K562 (cell line): ENCODE measurements around the gene ATP2A2. TPM values are rescaled to one million over a fixed set of nuclear protein-coding genes. Genes with fewer than 3 reads are reported as not detected.

ENCODE experiments used
- ATAC-seq: fragments of 200-7000 bp; cut with Tn5 transposase; 3 replicates; pipeline ENCODE4 v1.9.1; 2020; ENCODE audit warnings: moderate library complexity
- BruUV-seq: library from RNA; stranded (reverse); fragments of 400-500 nt; replicated peaks from 2 replicates; lab custom pipeline; 2021; lab: Mats Ljungman, UMichigan
- CTCF ChIA-PET: fragments of 300-600 bp; formaldehyde crosslinking; extraction: SDS; loops from one replicate; lab custom pipeline; 2021; ENCODE audit warnings: low intra/inter-chr PET ratio; lab: Yijun Ruan, JAX
- POLR2A ChIA-PET: fragments of 300-600, 350-650 bp; sonication (Branson Sonifier 250); formaldehyde crosslinking; extraction: SDS; loops from one replicate; lab custom pipeline; 2021; ENCODE audit warnings: antibody characterized with exemption, inconsistent platforms; lab: Yijun Ruan, JAX
- DNase-seq, 4 experiments: peaks; one replicate each; pipeline versions ENCODE4 v3.0.0 to v3.0.0-alpha.2; 2011 to 2018; ENCODE audit warnings: low spot score in 3 of 4, mixed read lengths in 3 of 4; ENCODE audit errors: extremely low read depth in 1 of 4
- FAIRE-seq: peaks from 2 replicates; lab custom pipeline; 2011; peaks lifted over from hg19 to GRCh38; lab: Jason Lieb, UNC
- H2AFZ ChIP-seq: 2 replicates; pipeline ENCODE4 v1.6.0; 2011; ENCODE audit warnings: low read depth, low read length, control low read depth, inconsistent platforms
- H3K27ac ChIP-seq: fragments of 200-600 bp; 3 replicates; pipeline ENCODE4 v1.8.0; 2011; ENCODE audit warnings: low read depth, mild to moderate bottlenecking, control low read depth, inconsistent platforms, low read length, moderate library complexity, mixed read lengths; ENCODE audit errors: extremely low read depth
- H3K27me3 ChIP-seq, 2 experiments: fragments of 300-600 bp in 1 of 2; 2 replicates in 1 of 2; 3 replicates in 1 of 2; pipeline versions ENCODE4 v1.6.0 to v1.8.0; 2011; ENCODE audit warnings: inconsistent platforms in 2 of 2, low read length in 2 of 2, mild to moderate bottlenecking in 1 of 2, mixed read lengths in 1 of 2, moderate library complexity in 1 of 2; ENCODE audit not compliant: control insufficient read depth in 2 of 2, insufficient read depth in 2 of 2
- H3K36me3 ChIP-seq: fragments of 300-600 bp; 3 replicates; pipeline ENCODE4 v1.8.0; 2011; ENCODE audit warnings: mild to moderate bottlenecking, low read length, inconsistent platforms; ENCODE audit not compliant: control insufficient read depth, insufficient read depth
- H3K4me1 ChIP-seq, 2 experiments: fragments of 200-600 bp in 1 of 2; replicated peaks in 1 of 2; 2 replicates in 1 of 2; 3 replicates in 1 of 2; pipeline versions ENCODE4 v1.5.1 to v1.8.0; 2011; ENCODE audit warnings: inconsistent platforms in 2 of 2, low read length in 2 of 2, mild to moderate bottlenecking in 1 of 2, mixed read lengths in 1 of 2, moderate library complexity in 1 of 2; ENCODE audit not compliant: control insufficient read depth in 2 of 2, insufficient read depth in 2 of 2
- H3K4me2 ChIP-seq: 2 replicates; pipeline ENCODE4 v1.6.1; 2011; ENCODE audit warnings: low read length, control low read depth, inconsistent platforms, mixed read lengths; ENCODE audit not compliant: insufficient read depth
- H3K4me3 ChIP-seq: fragments of 200-600 bp; sonication (generic), shearing (Covaris generic); 2 replicates; pipeline ENCODE4 v1.5.1; 2016; ENCODE audit warnings: control low read depth, inconsistent platforms
- H3K79me2 ChIP-seq: fragments of 200-600 bp; 3 replicates; pipeline ENCODE4 v1.8.0; 2011; ENCODE audit warnings: low read length, inconsistent platforms; ENCODE audit not compliant: control insufficient read depth, insufficient read depth
- H3K9ac ChIP-seq, 2 experiments: 2 replicates each; pipeline versions ENCODE4 v1.6.0 to v1.6.1; 2011; ENCODE audit warnings: low read depth in 2 of 2, low read length in 2 of 2, control low read depth in 1 of 2, inconsistent platforms in 1 of 2, mild to moderate bottlenecking in 1 of 2, mixed read lengths in 1 of 2; ENCODE audit not compliant: insufficient read depth in 1 of 2
- H3K9me1 ChIP-seq: one replicate; pipeline ENCODE4 v1.6.0; 2011; ENCODE audit warnings: inconsistent platforms, mild to moderate bottlenecking, low read length, moderate library complexity; ENCODE audit not compliant: control insufficient read depth, insufficient read depth
- H3K9me3 ChIP-seq: replicated peaks from 2 replicates; pipeline ENCODE4 v1.5.1; 2011; ENCODE audit warnings: low read depth, low read length, inconsistent platforms; ENCODE audit not compliant: control insufficient read depth, insufficient read depth
- H4K20me1 ChIP-seq: replicated peaks from 2 replicates; pipeline ENCODE4 v1.6.1; 2011; ENCODE audit warnings: low read length, inconsistent platforms, mixed read lengths; ENCODE audit not compliant: control insufficient read depth, insufficient read depth
- ARNT ChIP-seq, 2 experiments: fragments of 450-650 bp; IDR thresholded peaks; 2 replicates each; pipeline ENCODE4 v1.6.1; 2016; ENCODE audit warnings: mild to moderate bottlenecking in 1 of 2
- IFI16 ChIP-seq: fragments of 250-450 bp; sonication (Bioruptor Pico); IDR thresholded peaks from 2 replicates; pipeline ENCODE4 v2.1.2; 2022; ENCODE audit warnings: mild to moderate bottlenecking, inconsistent platforms
- SNRNP70 ChIP-seq: fragments of 200-400 bp; formaldehyde crosslinking; optimal IDR thresholded peaks from 2 replicates; pipeline ENCODE3; 2017; ENCODE audit warnings: low read depth, low read length
- TRIM25 ChIP-seq: fragments of 450-650 bp; IDR thresholded peaks from 2 replicates; pipeline ENCODE4 v1.7.0; 2016; ENCODE audit warnings: borderline replicate concordance
- ZBTB8A ChIP-seq: fragments of 450-650 bp; IDR thresholded peaks from 2 replicates; pipeline ENCODE4 v1.6.1; 2018; ENCODE audit warnings: mild to moderate bottlenecking, moderate library complexity; ENCODE audit not compliant: partially characterized antibody
- ZFX ChIP-seq: sonication (generic); formaldehyde crosslinking; IDR thresholded peaks from 2 replicates; pipeline ENCODE4 v1.8.0; 2022; ENCODE audit warnings: mild to moderate bottlenecking, missing genetic modification reagents, moderate library complexity
- ZNF133 ChIP-seq: fragments of 250-450 bp; sonication (Bioruptor Pico); IDR thresholded peaks from 2 replicates; pipeline ENCODE4 v1.4.0; 2020; ENCODE audit warnings: mild to moderate bottlenecking
- WGBS: fragments of 100-300 bp; shearing (Covaris generic); methylation state at CpG from one replicate; pipeline ENCODE4 v1.1.6; 2016; ENCODE audit warnings: low coverage, mixed read lengths; ENCODE audit not compliant: insufficient coverage; ENCODE audit errors: missing lambda C conversion rate; 5-methylcytosine and 5-hydroxymethylcytosine counted together
- in situ Hi-C: fragments of 300-500 bp; cut with MboI; formaldehyde crosslinking; loops from 4 replicates; pipeline ENCODE4 v1.15.0; 2018; ENCODE audit warnings: inconsistent platforms, mixed read lengths
- intact Hi-C: fragments of 100-400 bp; cut with micrococcal nuclease; formaldehyde crosslinking; loops from 2 replicates; pipeline ENCODE4 v1.14.2; 2022
- polyA plus RNA-seq, 8 experiments: library from polyadenylated mRNA; depleted of rRNA in 4 of 8; stranded (reverse) in 5 of 8; unstranded in 3 of 8; fragments of >200 nt; fragmentation: Nextera tagmentation in 2 of 8; fragmentation: Illumina TruSeq in 1 of 8; extraction: Ambion mirVana in 2 of 8; extraction: Trizol in 1 of 8; gene quantifications; 2 replicates each; pipeline versions ENCODE4 v1.2.1 to v1.2.3, GENCODE V29; 2011 to 2014; ENCODE audit warnings: inconsistent platforms in 1 of 8, missing spikeins in 1 of 8
- total RNA-seq, 7 experiments: library from RNA; depleted of rRNA in 6 of 7; stranded (reverse); fragments of >200 nt in 6 of 7; fragmentation: Illumina TruSeq in 2 of 7; extraction: Trizol in 2 of 7; gene quantifications; 2 replicates each; pipeline versions ENCODE4 v1.2.1 to v1.2.3, GENCODE V29; 2011 to 2021; ENCODE audit warnings: low replicate concordance in 1 of 7

ATP2A2 gene
- total and polyA plus RNA-seq, 9 of the 15 experiments (the other 6 are each of a cell fraction or from before 2014, with no cell fraction given), result 5.2 to 205 (median 51.6) TPM

DNA sequence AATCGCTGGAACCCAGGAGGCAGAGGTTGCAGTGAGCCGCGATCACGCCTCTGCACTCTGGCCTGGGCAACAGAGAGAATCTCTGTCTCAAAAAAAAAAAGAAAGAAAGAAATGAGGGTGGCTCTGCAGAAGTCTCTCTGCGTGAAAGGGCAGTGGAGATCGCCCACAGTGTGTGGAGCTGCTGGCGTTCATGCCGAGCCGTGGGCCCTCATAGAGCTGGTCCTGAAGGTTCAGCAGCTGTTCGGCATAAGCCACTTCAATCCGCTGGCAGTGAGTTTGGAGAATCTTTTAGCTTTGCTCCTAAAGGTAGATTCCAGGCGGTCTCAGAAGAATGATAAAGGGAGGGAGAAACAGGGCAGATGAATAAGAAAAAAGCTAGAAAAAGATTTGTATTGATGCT is 36.7 kb upstream of the ATP2A2 start:
- Histone ChIP-seq H3K36me3 (no peaks in the 10 kb centered on the region), H3K27me3 (no peaks in the 10 kb centered on the region; a peak in 1 of 5 replicates), H3K27ac (no peak overlapping the region), H3K9me1 (no peaks in the 10 kb centered on the region), H2AFZ (no peak overlapping the region), H3K4me1 (peaks cover 4 to 5% of the 10 kb centered on the region in 2 experiments; a peak in 3 of 5 replicates), H3K9me3 (no peaks in the 10 kb centered on the region), H3K4me2 (no peak overlapping the region), H3K79me2 (no peaks in the 10 kb centered on the region), H3K9ac (no peak overlapping the region), H4K20me1 (no peaks in the 10 kb centered on the region), H3K4me3 (no peak overlapping the region)
- intact Hi-C loops, result no loop called here
- DNase-seq, result no peak
- ChIA-PET CTCF (no interaction called here), POLR2A (interaction anchor here (0.9 to 1.2 kb wide), 4 partner anchors 13 to 74 kb away, joined by 3 read pairs; partner anchors contain the start of gene ATP2A2)
- FAIRE-seq, result no peak
- no peak for TF ChIP-seq IFI16 (CRISPR knock-in tag)
- TF ChIP-seq SNRNP70, result no peak
- TF ChIP-seq ZBTB8A, result no peak
- no peak for TF ChIP-seq TRIM25
- no peak for TF ChIP-seq ARNT (IDR thresholded peaks at IDR 0.05)
- no peak for TF ChIP-seq ZNF133
- TF ChIP-seq ZFX, result no peak
- WGBS, result 74% methylated on average over 11 of the region's 12 CpGs
- in situ Hi-C loops, result no loop called here
- no TSS peak for BruUV-seq
- ATAC-seq, result no peak
